SK-N-SH (cell line): ENCODE measurements around the gene RAD51B. TPM values are rescaled to one million over a fixed set of nuclear protein-coding genes. Genes with fewer than 3 reads are reported as not detected.

Experiments used
- CTCF ChIA-PET: fragments of 300-600, 350-600 bp; formaldehyde crosslinking; extraction: SDS; loops from one replicate; lab custom pipeline; 2021; lab: Yijun Ruan, JAX
- POLR2A ChIA-PET: fragments of 350-600 bp; sonication (Branson Sonifier 250); formaldehyde crosslinking; extraction: SDS; loops from one replicate; lab custom pipeline; 2020; ENCODE audit warnings: antibody characterized with exemption, inconsistent platforms; lab: Yijun Ruan, JAX
- DNase-seq: peaks from one replicate; pipeline ENCODE4 v3.0.0; 2012
- H2AFZ ChIP-seq: fragments of 200-600 bp; sonication (generic); 2 replicates; pipeline ENCODE4 v1.8.1; 2016; ENCODE audit warnings: antibody characterized with exemption, mild to moderate bottlenecking, low read depth
- H3F3A ChIP-seq: fragments of 200-600 bp; sonication (generic); replicated peaks from 2 replicates; pipeline ENCODE3; 2016; ENCODE audit warnings: antibody characterized with exemption, mild to moderate bottlenecking; ENCODE audit not compliant: insufficient read depth
- H3K27ac ChIP-seq, 2 experiments: fragments of 200-500 bp in 1 of 2; fragments of 200-600 bp in 1 of 2; sonication (Bioruptor generic) in 1 of 2; sonication (generic), shearing (Covaris generic) in 1 of 2; 2 replicates each; pipeline versions ENCODE4 v1.5.1 to v1.6.1; 2014 to 2016; ENCODE audit warnings: low read depth in 2 of 2, inconsistent platforms in 1 of 2, low read length in 1 of 2, mild to moderate bottlenecking in 1 of 2, mixed read lengths in 1 of 2
- H3K27me3 ChIP-seq: fragments of 200-600 bp; sonication (generic), shearing (Covaris generic); 2 replicates; pipeline ENCODE4 v1.6.1; 2016; ENCODE audit warnings: mixed run types; ENCODE audit not compliant: insufficient read depth
- H3K36me3 ChIP-seq, 2 experiments: fragments of 200-500 bp in 1 of 2; fragments of 200-600 bp in 1 of 2; sonication (Bioruptor generic) in 1 of 2; sonication (generic) in 1 of 2; replicated peaks in 1 of 2; 2 replicates each; pipeline versions ENCODE3 to v1.5.1; 2014 to 2016; ENCODE audit warnings: low read length in 1 of 2, mild to moderate bottlenecking in 1 of 2; ENCODE audit not compliant: insufficient read depth in 2 of 2, control insufficient read depth in 1 of 2
- H3K4me1 ChIP-seq, 2 experiments: fragments of 200-500 bp in 1 of 2; fragments of 200-600 bp in 1 of 2; sonication (Bioruptor generic) in 1 of 2; sonication (generic), shearing (Covaris generic) in 1 of 2; 2 replicates each; pipeline versions ENCODE4 v1.5.1 to v1.6.1; 2014 to 2016; ENCODE audit warnings: low read depth in 1 of 2, low read length in 1 of 2, mixed run types in 1 of 2; ENCODE audit not compliant: insufficient read depth in 2 of 2, control insufficient read depth in 1 of 2
- H3K4me2 ChIP-seq: fragments of 200-600 bp; sonication (generic), shearing (Covaris generic); 2 replicates; pipeline ENCODE4 v1.6.1; 2017; ENCODE audit warnings: mixed run types
- H3K4me3 ChIP-seq, 2 experiments: fragments of 200-500 bp in 1 of 2; fragments of 200-600 bp in 1 of 2; sonication (Bioruptor generic) in 1 of 2; sonication (generic), shearing (Covaris generic) in 1 of 2; 2 replicates each; pipeline versions ENCODE4 v1.5.1 to v1.8.1; 2014 to 2016; ENCODE audit warnings: low read depth in 2 of 2, inconsistent platforms in 1 of 2, low read length in 1 of 2, mild to moderate bottlenecking in 1 of 2, mixed read lengths in 1 of 2, moderate library complexity in 1 of 2
- H3K79me2 ChIP-seq: fragments of 200-600 bp; sonication (generic); 2 replicates; pipeline ENCODE4 v1.8.1; 2017; ENCODE audit warnings: mild to moderate bottlenecking; ENCODE audit not compliant: insufficient read depth
- H3K9ac ChIP-seq: fragments of 200-600 bp; sonication (generic); 2 replicates; pipeline ENCODE4 v1.6.1; 2017; ENCODE audit warnings: mixed run types
- H3K9me2 ChIP-seq: fragments of 200-600 bp; sonication (generic); 2 replicates; pipeline ENCODE4 v1.6.1; 2017; ENCODE audit warnings: mixed run types
- H3K9me3 ChIP-seq: fragments of 200-600 bp; sonication (generic); 2 replicates; pipeline ENCODE4 v1.6.1; 2017; ENCODE audit warnings: mixed run types, mild to moderate bottlenecking, moderate library complexity
- H4K20me1 ChIP-seq: fragments of 200-600 bp; sonication (generic); 2 replicates; pipeline ENCODE4 v1.6.1; 2017; ENCODE audit warnings: mild to moderate bottlenecking, mixed run types; ENCODE audit not compliant: insufficient read depth
- ELF1 ChIP-seq: IDR thresholded peaks from 2 replicates; pipeline ENCODE4 v1.4.0; 2012
- FOSL2 ChIP-seq: IDR thresholded peaks from 2 replicates; pipeline ENCODE4 v1.4.0; 2012; ENCODE audit warnings: low read depth, mild to moderate bottlenecking, moderate library complexity, borderline replicate concordance
- FOXM1 ChIP-seq: IDR thresholded peaks from 2 replicates; pipeline ENCODE4 v1.4.0; 2012; ENCODE audit warnings: low read depth, mild to moderate bottlenecking
- GABPA ChIP-seq: IDR thresholded peaks from 2 replicates; pipeline ENCODE4 v1.4.0; 2012; ENCODE audit warnings: low read depth, mild to moderate bottlenecking
- GATA2 ChIP-seq: sonication (generic); formaldehyde crosslinking; IDR thresholded peaks from 2 replicates; pipeline ENCODE4 v1.5.0; 2020; ENCODE audit warnings: mild to moderate bottlenecking, missing genetic modification reagents
- MEF2A ChIP-seq: IDR thresholded peaks from 2 replicates; pipeline ENCODE4 v1.4.0; 2012; ENCODE audit warnings: low read depth, borderline replicate concordance
- MXI1 ChIP-seq: IDR thresholded peaks from 2 replicates; pipeline ENCODE4 v1.6.1; 2012; ENCODE audit warnings: mild to moderate bottlenecking, low read depth, low read length, improper control_type of control experiment
- NFIC ChIP-seq: IDR thresholded peaks from 2 replicates; pipeline ENCODE4 v1.4.0; 2012; ENCODE audit warnings: borderline replicate concordance
- NRF1 ChIP-seq: IDR thresholded peaks from 2 replicates; pipeline ENCODE4 v1.6.1; 2012; ENCODE audit warnings: low read depth, mild to moderate bottlenecking, low read length
- PBX3 ChIP-seq: IDR thresholded peaks from 2 replicates; pipeline ENCODE4; 2012
- RFX5 ChIP-seq: IDR thresholded peaks from 2 replicates; pipeline ENCODE4 v1.6.1; 2012; ENCODE audit warnings: mild to moderate bottlenecking, improper control_type of control experiment, low read length
- TAF1 ChIP-seq: IDR thresholded peaks from 2 replicates; pipeline ENCODE4 v1.6.1; 2012; ENCODE audit warnings: low read depth, mild to moderate bottlenecking, low read length, moderate library complexity, borderline replicate concordance
- YY1 ChIP-seq: IDR thresholded peaks from 2 replicates; pipeline ENCODE4 v1.4.0; 2012; ENCODE audit warnings: low read depth, mild to moderate bottlenecking
- WGBS: methylation state at CpG from one replicate; pipeline ENCODE4 v1.1.6; 2017; ENCODE audit warnings: low lambda C conversion rate; 5-methylcytosine and 5-hydroxymethylcytosine counted together
- polyA plus RNA-seq, 3 experiments: library from polyadenylated mRNA; depleted of rRNA; stranded (reverse); fragments of >200 nt; gene quantifications; 2 replicates each; pipeline ENCODE4 v1.2.3, GENCODE V29; 2012
- TF ChIP-seq, protein P1 (sequence below): fragments of 150-350 bp; IDR thresholded peaks from 2 replicates; pipeline ENCODE4 v1.6.1; 2016; ENCODE audit warnings: mild to moderate bottlenecking, low read depth, low read length
- TF ChIP-seq, protein P2 (sequence below): IDR thresholded peaks from 2 replicates; pipeline ENCODE4 v1.4.0; 2012; ENCODE audit warnings: low read depth
- TF ChIP-seq, protein P3 (sequence below): fragments of 150-350 bp; IDR thresholded peaks from 2 replicates; pipeline ENCODE4 v1.6.1; 2017; ENCODE audit warnings: antibody characterized with exemption, low read length, low read depth, borderline replicate concordance

Gene RAD51B
- polyA plus RNA-seq, 1 of the 3 experiments (the other 2 are of a cell fraction) = 6.0 TPM

GRCh38 chr14:68341411-68342212, 522.0 kb downstream of the RAD51B start:
- TF ChIP-seq MEF2A (no peak), MXI1 (no peak), FOSL2 (no peak), FOXM1 (no peak), GABPA (no peak), TAF1 (no peak), RFX5 (no peak), NRF1 (no peak), PBX3 (no peak), YY1 (no peak), GATA2 (CRISPR knock-in tag) (no peak), ELF1 (no peak), NFIC (no peak)
- TF ChIP-seq, protein P1, sequence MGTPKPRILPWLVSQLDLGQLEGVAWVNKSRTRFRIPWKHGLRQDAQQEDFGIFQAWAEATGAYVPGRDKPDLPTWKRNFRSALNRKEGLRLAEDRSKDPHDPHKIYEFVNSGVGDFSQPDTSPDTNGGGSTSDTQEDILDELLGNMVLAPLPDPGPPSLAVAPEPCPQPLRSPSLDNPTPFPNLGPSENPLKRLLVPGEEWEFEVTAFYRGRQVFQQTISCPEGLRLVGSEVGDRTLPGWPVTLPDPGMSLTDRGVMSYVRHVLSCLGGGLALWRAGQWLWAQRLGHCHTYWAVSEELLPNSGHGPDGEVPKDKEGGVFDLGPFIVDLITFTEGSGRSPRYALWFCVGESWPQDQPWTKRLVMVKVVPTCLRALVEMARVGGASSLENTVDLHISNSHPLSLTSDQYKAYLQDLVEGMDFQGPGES = no peak
- TF ChIP-seq, protein P2, sequence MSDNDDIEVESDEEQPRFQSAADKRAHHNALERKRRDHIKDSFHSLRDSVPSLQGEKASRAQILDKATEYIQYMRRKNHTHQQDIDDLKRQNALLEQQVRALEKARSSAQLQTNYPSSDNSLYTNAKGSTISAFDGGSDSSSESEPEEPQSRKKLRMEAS = no peak
- TF ChIP-seq, protein P3, sequence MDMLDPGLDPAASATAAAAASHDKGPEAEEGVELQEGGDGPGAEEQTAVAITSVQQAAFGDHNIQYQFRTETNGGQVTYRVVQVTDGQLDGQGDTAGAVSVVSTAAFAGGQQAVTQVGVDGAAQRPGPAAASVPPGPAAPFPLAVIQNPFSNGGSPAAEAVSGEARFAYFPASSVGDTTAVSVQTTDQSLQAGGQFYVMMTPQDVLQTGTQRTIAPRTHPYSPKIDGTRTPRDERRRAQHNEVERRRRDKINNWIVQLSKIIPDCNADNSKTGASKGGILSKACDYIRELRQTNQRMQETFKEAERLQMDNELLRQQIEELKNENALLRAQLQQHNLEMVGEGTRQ = no peak
- H3K9me2 ChIP-seq = no peaks in the 10 kb centered on the region
- H3K36me3 ChIP-seq = no peaks in the 10 kb centered on the region
- no peak overlapping the region for H3K4me3 ChIP-seq
- H3K79me2 ChIP-seq = no peaks in the 10 kb centered on the region
- no peaks in the 10 kb centered on the region for H3K9me3 ChIP-seq
- H3K27me3 ChIP-seq = no peaks in the 10 kb centered on the region
- POLR2A ChIA-PET = no interaction called here
- 84% methylated on average over 4 of the region's 4 CpGs for WGBS
- H3K27ac ChIP-seq = no peak overlapping the region
- no peaks in the 10 kb centered on the region for H4K20me1 ChIP-seq
- DNase-seq = no peak
- no peaks in the 10 kb centered on the region for H3F3A ChIP-seq
- no peaks in the 10 kb centered on the region for H3K4me1 ChIP-seq
- H2AFZ ChIP-seq = no peak overlapping the region
- no peak overlapping the region for H3K4me2 ChIP-seq
- CTCF ChIA-PET = interaction anchor here (0.9 kb wide), 1 partner anchor 9 kb away, joined by 4 read pairs; no protein-coding TSS in a partner anchor
- H3K9ac ChIP-seq = no peak overlapping the region
